ENCODE results near the gene CA7.
"Not testable (repeated sequence)": the region's sequence is repeated elsewhere in the genome, so short reads cannot be mapped to it uniquely, and the experiment has no call there.

The CA7 gene

DNA sequence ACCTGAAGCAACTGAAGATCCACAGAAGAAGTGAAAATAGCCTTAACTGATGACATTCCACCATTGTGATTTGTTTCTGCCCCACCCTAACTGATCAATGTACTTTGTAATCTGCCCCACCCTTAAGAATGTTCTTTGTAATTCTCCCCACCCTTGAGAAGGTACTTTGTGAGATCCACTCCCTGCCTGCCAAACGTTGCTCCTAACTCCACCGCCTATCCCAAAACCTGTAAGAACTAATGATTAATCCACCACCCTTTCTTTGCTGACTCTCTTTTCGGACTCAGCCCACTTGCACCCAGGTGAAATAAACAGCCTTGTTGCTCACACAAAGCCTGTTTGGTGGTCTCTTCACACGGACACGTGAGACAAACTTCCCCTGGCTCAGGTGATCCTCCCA is 52.5 kb downstream of the CA7 start:
- DNase-seq (ENCODE audit: low read depth in 2 of 2), result not testable (repeated sequence)

DNA sequence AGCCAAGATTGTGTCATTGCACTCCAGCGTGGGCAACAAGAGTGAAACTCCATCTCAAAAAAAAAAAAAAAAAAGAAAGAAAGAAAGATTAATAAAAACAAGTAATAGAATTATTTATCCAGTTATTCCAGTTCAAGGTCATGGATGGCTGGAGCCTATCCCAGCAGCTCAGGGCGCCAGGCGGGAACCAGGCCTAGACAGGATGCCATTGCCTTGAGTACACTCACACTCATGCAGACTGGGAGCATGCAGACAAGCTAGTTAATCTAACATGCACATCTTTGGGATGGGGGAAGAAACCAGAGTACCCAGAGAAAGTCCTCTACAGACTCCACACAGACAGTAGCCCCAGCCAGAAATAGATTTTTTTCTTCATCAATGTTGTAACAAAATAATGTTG is 54.0 kb downstream of the CA7 start:
- no peak for DNase-seq (ENCODE audit: low read depth in 2 of 2)

DNA sequence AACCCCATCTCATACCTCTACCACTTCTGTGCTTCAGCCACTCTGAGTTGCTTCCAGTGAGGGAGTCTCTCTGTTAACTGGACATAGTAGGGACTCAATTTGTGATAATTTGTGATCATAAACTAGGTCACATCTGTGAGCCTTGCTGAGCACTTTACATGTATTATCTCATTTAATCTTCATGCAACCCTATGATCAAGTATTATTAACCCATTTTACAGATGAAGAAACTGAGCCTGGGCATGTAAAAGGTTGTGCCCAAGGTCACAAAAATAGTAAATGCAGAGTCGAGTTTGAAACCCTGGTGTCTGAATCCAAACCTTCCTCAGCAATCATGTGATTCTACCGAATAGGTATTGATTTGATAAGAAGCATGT is 54.7 kb downstream of the CA7 start:
- DNase-seq (ENCODE audit: low read depth in 2 of 2), result no peak

DNA sequence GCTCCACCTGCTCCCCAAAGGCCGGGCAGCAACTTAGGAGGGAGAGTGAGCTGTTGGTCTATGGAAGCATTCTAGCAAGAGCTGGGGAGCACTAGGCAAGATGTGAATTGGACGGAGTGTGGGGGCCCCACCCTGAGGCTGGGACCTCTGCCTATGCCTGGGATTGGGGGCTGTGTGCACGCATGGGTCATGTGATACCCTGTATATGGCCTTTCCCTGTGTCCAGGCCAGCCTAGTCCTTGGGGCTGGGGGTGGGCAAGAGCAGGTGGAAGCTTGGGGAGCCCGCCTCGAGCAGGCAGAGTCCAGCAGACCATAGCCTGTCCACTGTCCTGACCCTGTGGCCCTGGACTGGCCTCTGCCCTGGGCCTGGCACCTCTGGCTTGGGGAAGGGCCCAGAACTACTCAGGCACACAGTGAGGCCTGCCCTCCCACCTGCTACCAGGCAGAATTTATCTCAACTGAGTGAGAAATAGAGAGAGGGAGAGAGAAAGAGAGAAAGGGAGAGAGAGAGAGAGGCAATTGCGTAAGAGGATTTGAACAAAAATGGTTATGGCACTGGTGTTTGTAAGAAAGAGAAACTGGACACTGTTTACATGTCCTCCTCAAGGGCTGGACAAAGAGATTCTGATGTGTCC is 55.2 kb downstream of the CA7 start:
- no peak for DNase-seq (ENCODE audit: low read depth in 2 of 2)

DNA sequence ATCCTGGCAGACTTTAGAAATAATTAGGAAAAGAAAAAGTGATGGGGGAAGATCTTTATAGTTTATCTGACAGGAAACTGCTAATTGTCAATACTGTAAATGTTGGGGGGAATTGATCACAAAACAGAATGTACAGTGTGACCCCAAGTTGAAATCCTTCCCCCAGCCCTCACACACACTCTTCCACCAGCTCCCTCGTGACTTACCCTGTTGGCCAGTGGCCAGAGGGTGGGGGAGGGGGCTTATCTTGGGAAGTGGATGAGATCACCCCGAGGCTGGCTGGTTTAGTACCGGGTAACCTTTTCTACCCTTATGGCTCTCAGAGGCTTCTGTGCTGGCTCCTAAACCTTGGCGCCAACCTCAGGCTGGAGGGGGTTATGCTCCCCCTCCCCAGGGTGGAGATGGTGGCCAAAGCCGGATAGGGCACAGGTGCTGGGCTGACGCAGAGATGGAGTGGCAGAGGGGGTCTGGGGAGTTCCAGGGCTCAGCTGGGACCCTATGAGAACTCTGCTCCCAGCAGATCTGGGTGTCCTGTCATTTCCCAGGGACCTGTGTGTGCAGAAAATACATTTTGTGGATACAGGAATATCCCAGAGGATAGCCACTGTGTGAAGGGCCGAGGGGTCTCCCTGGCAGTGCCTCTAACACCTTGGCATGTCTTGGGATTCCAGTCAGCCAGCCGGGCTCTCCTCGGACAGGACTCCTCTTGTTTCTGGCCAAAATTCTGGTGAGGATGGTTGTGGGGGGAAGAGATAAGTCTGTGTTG is 55.9 kb downstream of the CA7 start:
- DNase-seq (ENCODE audit: low read depth in 2 of 2), result no peak

DNA sequence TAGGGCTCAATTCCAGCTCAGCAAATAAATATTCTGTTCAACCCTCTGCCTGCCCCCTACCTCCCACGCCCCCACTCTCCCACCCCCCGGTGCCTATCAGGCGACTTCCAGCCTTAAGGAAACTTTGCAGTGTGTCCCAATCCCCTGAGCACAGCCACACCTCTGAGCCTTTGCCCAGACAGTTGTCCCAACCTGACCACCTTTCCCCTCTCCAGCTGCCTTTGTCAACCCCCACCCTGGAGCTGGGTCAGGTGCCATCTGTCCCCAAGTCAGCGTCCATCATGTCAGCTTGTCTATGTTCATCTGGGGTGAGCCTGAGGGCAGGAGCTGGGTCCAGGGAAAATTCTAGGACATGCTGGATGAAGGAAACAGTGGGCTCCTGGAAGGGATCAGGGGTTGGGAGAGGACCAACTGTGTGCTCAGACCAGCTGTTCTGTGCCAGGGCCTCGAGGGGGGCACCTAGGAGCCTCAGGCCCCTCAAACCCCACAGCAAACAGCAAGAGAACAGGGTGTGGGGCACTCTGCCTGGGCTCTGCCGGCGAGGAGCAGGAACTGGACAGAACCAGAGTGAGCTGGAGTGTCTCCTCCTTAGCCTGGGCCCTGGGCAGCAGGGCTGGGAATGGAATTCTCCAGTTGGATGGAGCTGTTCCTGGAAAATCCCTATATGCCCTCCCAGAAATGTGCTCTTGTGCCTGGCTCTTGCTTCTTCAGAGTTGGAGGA is 56.7 kb downstream of the CA7 start:
- no peak for DNase-seq (ENCODE audit: low read depth in 2 of 2)

DNA sequence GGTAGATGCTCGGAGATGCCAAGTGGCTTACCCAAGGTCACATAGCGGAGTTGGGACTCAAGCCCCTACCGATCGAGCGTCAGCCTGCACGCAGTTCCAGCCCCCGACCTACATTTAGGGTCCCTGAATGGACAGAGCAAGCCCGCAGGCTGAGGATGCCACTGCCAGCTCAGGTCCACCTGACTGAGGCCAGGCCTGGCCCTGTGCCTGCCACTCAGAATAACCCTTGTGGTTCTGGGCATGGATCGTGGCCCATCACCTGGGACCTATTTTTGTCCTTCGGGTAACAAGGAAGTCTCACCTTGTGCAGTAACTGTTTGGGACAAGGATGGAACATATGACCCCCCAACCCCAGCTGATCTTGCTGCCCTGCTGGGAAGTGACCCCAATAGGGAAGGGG is 57.4 kb downstream of the CA7 start:
- no peak for DNase-seq (ENCODE audit: low read depth in 2 of 2)

DNA sequence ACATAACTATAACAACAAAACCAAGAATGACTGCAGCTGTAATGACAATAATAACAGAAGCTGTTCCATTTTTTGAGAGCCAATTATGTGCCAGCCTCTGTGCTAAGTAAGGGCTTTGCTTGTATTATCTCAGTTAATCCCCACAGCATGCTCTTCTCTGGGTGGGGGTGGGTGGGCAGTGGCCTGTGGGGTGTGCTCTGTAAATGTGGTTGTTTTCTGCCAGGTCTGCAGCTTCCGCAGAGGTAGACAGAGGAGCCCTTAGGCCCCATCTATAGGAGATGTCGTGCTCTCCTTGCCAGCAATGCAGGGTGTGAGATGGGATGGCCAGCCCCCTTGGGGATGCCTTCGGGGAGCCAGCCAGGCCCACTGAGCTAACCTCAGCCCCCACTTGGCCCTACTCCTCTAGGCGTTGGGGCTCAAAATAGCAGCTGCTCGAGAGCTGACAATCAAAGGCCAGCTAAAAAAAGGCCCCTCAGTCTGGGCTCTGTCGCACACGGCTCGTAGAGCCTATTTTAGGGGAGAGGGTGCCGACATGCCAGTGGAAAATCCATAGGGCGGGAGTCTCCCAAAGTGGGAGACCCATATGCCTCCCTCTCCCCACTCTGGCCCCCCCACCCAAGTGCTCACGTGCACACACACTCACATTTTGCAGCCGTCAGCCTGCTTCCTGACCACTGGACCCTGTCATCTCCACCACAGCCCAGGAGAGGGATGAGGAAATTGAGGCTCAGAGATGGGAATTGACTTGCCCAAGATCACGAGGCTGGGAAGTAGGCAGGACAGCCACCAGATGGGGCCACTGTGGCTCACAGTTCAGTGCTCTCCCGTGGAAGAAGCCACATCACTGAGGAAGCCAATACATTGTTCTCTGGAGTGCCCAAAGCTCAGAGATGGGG is 58.7 kb downstream of the CA7 start:
- DNase-seq (ENCODE audit: low read depth in 2 of 2), result no peak
